Midbrain (tissue), 1 donor: ENCODE data around the gene GRIK3.
"Not testable (repeated sequence)": the region's sequence is repeated elsewhere in the genome, so short reads cannot be mapped to it uniquely, and the experiment has no call there.

Experiments
- DNase-seq: peaks from one replicate; lab custom pipeline; 2025; lab: John Stamatoyannopoulos, UW

Gene GRIK3

DNA sequence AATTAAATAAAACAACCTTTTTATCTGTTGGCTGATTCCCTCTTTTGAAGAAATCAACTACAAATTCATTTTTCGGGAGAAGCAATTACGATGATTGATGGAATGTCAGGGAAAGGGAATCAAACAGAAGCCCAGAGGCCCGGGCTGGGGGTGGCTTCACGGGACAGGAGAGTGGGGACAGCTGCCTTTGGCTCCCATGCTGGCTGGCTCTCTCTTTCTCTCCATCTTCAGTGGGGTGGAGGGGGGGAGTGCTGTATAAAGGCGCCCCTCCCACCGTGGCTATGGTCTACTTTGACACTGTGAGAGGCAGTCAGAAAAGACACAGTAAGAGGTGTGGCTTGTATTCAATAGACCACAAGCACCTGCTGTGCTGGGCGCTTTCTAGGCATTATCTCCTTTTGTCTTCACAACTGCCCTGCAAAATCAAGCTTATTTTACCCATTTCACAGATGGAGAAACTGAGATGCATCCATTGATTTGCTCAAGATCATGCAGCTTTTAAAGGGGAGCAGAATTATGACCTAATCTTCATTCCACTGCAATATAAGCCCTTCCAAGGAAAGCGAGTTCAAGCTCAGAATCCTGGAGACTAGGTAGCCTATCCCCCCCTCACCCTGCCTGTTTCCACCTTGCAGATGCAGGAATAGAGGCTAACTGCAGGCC, 92.9 kb downstream of the GRIK3 start:
- no peak for DNase-seq

DNA sequence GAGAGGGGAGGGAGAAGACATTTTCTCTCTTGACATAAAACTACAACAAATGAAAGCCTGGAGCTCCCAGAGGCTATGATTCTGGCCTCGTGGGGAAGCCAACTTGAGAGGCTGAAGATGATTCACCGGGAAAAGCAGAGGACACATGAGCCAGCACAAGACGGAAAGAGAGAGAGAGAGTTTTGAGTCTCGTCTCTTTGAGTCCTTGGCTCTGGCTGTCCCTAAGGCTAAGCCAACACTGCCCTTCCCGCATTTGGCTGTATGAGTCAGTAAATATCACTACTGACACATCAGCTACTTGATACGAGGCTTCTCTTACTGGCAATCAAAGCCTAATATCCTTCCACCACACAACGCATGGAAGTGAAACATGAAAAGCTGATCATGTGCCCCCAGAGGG, 95.5 kb downstream of the GRIK3 start:
- no peak for DNase-seq

DNA sequence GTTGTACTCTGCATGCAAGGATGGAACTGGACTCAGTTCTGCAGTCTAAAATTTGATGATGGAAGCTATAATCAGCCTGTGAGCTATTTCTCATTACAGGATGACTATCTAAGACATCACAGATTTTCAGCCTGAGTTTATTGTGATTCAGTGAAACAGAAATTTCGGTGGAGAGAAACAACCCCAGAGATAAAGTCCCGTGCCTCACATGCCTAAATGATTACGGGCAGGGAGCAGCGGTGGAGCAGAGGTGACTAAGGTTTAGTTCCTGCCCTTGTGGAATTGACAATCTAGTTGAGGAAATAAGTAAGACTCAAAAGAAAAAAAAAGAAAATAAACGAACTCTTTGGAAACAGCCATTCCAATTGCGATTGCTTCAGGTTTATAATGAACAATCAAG, 96.9 kb downstream of the GRIK3 start:
- DNase-seq, result no peak

DNA sequence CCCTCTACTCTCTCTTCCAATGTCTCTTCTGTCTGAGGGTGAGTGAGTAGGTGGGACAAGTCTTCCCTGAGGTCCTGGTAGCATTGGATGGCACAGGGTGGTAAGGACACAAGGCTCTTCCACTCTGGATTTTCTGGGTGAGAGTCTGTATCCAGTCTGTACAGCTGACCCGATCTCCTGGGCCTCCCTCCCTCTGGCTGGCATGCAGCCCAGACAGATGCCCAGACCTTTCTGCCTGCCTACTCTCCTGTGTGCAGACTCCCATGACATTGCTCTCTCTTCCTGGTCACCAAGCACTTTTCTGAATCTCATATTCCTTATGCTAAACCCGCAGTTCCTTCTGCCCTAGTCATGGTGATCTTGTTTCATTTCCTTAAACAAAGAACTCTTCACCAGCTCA, 100.3 kb downstream of the GRIK3 start:
- DNase-seq, result no peak

DNA sequence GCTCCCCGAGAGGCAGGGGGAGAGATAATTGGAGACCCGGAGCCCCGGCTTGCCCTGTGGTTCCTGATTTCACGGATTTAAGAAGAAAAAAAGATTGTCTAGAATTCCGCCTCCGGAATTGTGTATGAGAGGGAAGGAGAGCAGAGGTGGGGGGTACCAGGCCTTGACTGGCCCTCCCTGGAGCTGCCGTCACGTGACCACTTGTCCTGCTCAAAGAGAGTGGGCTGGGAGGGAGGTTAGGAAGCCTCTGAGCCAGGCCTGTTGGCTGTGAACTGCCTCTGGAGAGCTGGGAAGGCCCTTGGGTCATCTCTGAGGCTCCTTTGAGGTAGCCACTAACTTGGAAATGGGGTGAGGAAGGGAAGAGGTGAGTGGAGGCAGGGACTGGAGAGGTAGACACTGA, 106.5 kb downstream of the GRIK3 start:
- no peak for DNase-seq

DNA sequence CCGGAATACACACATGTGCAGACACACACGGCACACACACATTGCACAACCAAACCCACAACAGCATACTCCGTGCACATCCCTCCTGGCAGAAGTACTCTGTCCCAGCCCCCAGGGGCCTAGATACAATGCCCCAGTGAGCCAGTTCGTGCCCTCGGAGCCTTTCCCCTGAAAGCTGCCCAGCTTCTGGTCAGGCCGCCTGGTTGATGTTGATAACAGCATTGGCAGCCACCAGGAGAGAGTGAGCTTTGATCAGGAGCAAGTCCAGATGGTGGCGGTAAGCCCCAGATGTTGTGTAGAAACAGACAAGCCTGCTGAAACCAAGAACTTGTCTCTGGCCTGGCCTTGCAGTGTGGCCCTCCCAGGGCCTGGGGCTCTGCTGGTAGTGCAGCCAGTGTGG, 109.1 kb downstream of the GRIK3 start:
- no peak for DNase-seq

DNA sequence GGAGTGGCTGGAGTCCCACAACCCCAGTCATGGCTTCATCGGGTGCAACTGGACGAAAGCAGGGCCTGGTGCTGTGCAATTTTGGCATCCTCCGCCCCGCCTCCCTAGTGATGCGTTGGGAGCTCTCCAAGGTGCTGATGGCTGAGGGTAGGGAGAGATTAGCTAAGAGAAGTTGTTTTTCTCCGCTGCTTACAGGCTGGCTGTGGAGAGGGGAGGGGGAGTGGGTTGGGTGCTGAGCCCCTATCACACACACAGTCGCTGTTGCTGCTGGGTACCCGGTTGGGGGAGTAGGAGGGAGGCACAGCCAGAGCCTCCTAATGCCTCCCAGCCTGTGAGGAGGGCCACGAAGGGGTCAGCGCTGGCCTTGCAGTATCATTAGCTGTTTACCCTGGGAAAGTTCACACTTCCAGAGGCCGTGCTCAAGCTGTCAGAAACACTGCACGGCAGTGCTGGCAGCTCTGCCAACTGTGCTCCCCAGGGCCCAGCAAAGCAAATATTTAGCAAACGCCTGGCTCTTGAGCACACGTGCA, 110.0 kb downstream of the GRIK3 start:
- DNase-seq, result peak; percentile 58

DNA sequence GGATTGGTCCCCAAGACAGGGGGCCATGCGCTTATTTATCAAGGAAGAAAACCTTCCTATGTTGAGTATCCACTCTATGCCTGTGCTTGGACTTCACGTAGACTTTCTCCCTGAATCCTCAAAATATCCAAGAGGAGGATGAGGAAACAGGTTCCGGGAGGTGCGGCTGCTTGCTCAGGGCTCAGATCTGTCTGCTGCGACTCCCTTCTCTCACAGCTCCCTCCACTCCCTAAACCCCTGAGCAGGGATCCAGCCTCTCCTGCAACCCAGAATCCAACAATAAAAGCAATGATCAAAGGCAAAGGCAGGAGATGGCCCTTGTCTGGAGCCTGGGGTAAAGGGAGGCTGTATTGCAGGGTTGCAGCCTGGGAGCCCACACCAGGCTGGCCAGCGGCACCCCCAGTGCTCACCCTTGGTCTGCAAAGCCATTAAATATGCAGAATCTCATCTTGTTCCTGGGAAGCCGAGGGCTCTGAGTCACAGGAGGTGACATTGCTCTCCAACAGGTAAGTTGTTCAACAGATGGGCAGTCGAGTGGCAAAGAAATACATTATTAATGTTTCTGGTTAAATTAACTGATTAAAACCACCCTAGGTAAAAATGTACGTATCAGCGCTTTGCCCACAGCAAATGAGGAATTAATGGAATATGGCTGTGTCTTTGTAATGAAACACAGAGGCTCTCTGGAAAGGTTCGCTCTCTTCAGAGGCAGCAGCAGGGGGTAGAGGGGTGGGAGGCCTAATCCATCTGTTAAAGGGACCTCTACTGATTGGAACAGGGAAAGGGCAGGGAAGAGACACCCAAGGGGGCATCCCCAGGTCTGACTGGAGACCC, 111.5 kb downstream of the GRIK3 start:
- DNase-seq, result no peak

DNA sequence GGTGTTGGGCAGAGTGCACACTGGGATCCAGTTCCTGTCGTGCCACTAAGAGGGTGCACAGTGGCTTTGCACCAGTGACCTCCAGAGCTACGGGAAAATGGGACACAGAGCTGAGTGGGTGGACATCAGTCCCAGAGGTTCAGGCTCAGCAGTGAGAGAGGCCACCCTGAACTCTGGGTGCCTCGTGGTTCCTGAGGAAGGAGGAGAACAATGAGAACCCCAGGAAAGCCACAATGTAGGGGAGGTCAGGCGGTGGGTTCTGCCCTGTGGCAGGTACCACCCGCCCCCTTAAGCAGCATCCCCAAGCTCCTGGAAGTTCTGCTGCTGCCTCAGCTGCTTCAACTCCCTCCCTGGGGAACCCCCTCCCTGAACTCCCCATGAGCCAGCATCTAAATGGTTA, 112.2 kb downstream of the GRIK3 start:
- DNase-seq, result no peak

DNA sequence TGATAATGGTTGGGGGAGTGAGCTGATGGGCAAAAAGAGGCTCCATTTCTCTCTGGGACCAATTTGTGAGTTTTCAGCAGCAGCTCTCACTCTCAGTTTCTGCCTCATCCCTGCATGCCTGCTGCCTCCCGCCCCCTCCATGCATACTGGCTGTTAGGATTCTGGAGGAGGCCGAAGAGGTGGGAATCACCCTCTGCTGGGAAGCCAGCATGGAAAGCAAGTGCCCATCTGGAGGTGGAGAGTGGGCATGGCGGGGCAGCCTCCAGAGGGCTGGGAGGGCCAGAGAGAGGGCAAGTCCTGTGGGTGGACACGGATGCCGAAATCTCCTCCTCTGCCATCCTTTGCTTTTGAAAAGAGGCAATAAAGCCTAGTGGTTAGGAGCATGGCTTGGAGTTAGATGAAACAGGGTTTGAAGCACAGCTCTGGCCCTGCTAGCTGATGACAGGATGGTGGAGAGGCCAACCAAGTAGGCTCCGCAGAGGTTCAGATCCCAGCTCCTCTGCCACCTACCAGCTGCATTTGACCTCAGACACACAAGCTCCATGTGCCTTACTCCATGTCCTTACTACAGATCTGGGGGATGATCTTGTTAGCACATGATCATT, 113.4 kb downstream of the GRIK3 start:
- no peak for DNase-seq

DNA sequence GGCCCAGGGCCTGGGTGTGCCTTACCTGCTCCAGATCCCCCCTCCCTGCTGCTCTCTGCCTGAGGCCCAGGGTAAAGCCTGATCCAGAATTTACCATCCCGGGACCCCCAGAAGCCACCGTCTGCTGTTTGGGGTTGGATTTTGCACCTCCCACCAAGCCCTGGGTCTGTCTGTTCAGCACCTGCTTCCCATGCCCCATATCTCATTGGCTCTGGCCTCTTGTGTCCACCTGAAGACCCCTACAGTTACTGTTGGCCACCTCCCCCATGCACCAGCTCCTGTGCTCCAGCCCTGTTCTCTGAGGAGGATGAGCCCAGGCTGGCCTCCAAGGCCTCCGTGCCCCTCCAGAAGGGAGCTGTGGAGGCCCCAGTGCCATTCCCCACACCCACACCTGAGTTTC, 113.9 kb downstream of the GRIK3 start:
- no peak for DNase-seq

DNA sequence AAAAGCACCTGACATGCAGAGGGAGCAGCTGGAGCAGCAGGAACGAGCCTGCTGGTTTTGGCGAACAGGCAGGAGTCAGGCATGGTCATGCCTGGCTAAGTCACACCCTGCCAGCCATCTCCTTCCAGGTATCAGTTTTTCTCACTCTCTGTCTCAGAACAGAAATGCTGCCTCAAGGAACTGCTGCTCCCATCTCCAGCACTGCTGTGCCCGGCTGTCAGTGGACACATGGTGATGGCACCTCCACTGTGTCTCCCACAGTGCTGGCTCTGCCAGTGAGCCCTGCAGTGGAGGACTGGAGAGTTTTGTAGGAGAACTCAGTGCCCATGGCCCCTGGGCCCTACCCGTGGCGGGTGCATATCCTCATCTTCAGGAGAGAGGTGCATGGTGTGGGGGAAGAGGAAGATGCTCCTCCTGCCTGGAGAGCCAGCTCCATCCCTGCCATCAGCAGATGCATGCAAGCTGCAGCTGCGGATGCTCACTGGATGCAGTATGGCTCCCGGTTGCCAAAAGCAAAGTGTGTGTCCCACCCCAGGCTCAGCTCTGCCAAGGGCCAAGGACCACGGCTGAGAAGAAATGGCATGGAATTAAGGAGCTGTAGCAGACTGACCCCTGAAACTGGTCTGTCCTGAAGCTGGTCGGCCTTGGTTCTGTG, 114.7 kb downstream of the GRIK3 start:
- DNase-seq, result no peak

DNA sequence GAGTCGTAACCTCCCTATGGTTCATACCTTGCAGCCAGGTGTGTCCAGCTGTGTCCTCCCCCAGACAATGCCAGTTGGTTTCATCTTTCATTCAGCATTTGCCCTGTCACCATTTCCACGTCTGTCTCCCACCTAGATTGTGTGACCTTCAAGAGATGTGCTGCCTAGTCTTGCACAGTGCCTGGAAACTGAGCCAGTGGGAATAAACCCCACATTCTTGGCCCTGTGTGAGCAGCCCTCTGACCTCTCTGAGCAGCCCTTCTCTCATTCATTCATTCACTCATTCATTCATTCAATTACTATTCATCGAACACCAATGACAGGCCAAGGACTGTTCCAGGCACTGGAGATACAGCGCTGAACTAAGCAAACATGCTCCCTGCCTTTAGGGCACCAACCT, 115.7 kb downstream of the GRIK3 start:
- no peak for DNase-seq

DNA sequence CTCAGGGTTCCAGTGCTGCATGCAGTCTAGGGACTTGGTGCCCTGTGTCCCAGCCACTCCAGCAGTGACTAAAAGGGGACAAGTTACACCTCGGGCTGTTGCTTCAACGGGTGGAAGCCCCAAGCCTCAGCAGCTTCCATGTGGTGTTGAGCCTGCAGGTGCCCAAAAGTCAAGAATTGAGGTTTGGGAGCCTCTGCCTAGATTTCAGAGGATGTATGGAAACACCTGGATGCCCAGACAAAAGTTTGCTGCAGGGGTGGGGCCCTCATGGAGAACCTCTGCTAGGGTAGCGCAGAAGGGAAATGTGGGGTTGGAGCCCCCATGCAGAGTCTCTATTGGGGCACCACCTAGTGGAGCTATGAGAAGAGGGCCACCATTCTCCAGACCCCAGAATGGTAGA, 117.8 kb downstream of the GRIK3 start:
- DNase-seq, result not testable (repeated sequence)

DNA sequence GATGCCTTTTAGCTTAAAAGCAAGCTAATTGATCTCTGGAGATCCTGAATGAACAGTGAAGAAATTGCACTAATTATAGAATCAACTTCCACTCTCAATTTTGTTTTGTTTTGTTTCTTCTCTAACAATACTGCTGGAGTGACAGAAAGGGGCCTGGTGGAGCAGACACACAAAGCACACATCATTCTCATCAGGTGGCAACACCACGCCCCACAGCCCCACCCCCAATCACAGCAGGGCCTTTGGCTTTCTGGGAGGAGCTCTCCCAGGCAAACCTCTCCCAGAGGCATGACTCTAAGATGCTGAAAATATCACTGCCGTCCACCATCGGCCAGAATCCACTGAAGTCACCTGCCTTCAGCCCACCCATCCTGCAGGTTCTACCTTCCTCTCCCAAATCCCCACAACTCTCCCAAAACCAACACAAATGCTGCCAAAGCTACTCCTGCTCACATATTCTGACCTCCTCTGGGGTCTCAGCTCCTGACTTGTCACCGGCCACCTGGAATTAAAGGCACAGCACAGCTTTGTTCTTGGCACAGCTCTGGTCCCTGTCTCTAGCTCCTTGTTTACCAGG, 120.7 kb downstream of the GRIK3 start:
- DNase-seq, result no peak

DNA sequence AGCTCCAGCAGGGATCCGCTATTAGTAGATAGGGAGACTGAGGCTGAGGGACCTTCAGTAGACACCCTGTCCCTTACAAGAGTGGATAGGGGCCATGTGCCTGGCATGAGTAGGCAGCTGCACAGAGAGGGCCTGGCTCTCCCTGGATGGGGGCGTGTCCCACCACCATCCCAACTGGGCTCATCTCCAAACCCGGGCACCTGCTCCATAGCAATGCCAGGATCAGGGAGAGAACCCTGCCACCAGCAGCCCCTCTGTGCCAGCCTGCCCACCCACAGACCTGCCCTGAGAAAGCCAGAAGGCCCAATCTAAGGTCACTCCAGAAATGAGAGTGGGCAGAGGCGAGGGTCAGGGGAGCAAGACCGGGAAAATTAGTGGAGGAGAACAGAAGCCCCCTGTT, 121.3 kb downstream of the GRIK3 start:
- DNase-seq, result no peak

DNA sequence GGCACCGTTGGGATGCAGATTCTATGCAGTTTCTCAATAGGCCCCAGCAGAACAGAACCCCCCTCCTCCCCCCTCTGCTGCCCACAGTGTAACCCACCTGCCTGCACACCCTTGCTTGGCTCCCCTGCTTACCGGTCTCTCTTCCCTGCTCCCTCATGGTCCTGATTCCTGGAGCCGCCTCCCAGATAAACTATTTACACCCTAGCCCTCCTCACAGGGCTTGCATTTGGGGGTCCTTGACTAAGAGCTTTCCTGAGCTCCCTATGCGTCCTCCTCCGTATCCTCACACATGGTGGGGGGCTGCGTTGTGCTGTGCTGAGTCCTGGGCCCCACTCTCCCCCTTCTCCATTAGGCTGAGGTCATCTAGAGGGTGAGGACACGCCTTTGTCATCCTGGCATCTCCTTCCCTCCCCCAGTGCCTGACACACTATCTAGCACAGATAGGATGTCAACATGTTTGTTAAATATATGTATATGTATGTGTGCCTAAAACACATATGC, 121.9 kb downstream of the GRIK3 start:
- DNase-seq, result no peak

DNA sequence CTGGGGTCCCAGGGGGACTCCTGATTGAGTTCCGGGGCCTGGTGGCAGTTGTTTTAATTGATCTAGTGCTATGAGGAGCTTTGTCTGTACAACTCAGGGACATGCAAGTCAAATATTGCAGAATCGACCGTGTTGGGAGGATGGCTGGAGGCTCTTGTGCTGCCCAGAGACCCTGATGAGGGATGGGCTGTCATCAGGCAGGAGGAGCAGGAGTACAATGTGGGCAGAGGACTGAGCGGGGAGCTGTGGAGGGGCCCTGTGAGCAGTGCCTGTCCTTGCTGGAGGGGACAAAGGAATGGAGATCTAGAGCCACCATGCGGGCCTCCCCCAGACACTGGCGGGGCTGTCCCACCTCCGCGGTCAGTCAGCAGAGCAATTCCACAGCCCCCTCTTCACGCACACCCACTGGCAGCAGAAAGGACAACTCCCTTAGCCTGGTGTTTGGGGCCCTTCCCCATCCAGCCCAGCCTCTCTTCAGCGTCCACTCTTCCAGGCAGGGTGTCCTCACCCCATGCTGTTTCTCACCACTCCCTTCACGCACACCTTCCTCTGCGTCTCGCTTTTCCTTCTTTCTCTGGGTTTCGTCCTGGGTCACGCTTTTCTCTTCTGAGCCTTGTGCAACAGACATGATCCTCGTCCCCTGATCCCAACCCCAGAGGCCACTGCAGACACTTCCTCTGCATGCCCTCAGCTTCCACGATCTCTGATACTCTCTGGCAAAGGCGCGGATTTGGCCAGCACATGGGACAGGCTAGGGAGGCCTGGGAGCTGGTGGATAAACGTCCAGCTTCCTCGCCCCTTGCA, 122.6 kb downstream of the GRIK3 start:
- no peak for DNase-seq

DNA sequence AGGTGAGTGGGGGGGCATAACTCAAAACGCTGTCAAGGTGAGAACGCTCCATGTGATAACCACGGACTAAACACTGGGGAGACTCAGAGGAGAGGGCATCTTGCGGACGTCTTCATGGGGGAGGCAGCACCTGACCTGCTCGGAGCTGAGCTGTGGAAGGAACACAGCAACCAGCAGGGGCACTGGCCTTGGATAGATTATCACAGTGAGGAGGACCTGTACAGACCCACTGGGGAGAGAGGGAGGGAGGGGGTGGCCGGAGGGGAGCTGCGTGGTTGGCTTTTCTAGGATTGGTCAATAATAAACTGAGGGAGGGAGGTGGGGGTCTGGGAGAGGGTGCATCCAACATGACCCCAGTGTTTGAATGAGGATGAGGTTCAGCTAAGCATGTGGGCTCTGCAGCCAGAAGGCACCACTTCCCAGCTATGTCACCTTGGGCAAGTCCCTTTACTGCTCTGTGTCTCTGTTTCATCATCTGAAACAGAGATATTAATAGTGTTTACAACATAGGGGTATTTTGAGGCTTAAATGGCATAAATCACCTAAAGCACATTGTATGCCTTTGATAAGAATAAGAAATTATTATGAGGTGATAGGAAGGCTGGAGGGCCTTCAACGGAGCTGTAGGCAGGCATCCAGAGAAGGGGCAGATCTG, 123.3 kb downstream of the GRIK3 start:
- DNase-seq, result no peak

DNA sequence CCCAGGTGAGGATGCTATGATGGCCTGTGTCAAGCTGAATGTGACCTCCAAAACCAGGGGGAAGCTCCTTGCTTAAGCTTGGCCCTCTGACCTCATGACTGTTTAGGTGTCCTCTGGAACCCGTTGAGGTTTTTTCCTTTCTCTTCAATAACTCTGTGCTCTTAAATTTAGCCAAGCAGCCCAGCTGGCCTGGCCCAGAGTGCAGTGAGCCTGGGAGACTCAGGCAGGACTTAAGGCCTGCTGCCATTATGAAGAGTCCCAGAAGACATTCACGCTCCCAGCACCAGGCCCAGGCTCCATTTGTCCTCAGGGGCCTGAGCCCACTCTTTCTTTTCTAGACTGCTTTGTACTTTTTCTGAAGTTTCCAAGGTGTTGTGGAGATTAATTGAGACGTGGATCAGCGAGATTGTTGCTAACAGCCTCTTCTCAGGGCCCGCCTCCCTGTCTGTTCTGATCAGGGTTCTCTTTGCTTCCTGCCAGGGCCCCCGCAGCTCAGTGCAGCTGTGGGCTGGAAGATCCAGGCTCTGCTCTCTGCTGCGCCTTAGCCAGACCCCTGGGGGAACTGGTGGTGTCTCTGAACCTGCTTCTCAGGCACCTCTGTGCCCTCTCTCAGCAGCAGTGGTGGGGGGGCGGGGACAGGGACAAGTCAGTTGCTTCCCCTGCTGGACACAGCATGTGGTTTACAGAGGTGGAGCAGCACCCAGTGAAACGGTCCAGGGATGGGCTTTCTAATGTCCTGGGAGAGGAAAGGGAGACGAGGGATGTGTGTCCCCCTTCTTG, 124.2 kb downstream of the GRIK3 start:
- no peak for DNase-seq
